ENCODE measurements around the gene ANKLE1.

Gene ANKLE1

DNA sequence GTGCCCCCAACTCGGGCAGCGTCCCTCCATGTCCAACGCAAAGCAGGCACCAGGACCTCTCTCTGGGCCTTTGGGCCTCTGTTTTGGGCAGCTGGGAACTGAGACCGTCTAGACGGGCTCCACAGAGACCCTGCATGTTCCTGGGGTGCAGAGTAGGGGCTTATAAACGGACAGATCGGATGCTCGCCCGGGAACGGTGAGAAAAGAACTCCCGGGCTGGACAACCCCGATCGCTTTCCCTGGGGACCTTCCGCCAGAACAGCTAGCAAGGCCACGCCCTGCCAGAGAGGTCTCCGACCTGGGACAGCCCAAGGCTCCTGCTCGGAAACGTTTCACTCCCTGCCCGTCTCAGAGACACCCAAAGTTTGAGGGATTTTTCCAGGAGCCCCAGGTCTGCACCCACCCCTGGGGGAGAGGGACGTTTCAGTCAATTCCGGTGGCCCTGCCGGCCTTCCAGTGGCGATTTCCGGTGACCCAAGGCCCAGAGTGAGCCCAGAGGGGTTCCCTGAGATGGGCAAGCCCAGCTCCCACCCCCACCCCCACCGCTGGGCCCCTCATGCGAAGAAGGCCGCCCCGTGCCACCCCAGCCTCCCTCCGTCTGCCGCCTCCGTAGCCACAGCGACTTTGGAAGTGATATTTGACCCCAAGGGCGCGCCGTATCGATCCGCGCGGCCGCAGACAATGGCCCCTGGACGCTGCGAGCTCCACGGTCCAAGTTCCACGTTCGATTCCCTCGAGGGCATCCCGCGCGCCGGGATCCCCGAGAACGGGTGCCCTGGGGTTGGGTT lies 37.7 kb upstream of the ANKLE1 start:
- Mint-ChIP-seq H3K9me3 (no peaks in the 10 kb centered on the region), H3K4me3 (peak overlapping the region; percentile 54), H3K36me3 (ENCODE audit: low read depth) (no peaks in the 10 kb centered on the region), H3K4me1 (ENCODE audit: low read depth) (peaks cover 8% of the 10 kb centered on the region), H3K27me3 (no peaks in the 10 kb centered on the region), H3K27ac (no peak overlapping the region)

DNA sequence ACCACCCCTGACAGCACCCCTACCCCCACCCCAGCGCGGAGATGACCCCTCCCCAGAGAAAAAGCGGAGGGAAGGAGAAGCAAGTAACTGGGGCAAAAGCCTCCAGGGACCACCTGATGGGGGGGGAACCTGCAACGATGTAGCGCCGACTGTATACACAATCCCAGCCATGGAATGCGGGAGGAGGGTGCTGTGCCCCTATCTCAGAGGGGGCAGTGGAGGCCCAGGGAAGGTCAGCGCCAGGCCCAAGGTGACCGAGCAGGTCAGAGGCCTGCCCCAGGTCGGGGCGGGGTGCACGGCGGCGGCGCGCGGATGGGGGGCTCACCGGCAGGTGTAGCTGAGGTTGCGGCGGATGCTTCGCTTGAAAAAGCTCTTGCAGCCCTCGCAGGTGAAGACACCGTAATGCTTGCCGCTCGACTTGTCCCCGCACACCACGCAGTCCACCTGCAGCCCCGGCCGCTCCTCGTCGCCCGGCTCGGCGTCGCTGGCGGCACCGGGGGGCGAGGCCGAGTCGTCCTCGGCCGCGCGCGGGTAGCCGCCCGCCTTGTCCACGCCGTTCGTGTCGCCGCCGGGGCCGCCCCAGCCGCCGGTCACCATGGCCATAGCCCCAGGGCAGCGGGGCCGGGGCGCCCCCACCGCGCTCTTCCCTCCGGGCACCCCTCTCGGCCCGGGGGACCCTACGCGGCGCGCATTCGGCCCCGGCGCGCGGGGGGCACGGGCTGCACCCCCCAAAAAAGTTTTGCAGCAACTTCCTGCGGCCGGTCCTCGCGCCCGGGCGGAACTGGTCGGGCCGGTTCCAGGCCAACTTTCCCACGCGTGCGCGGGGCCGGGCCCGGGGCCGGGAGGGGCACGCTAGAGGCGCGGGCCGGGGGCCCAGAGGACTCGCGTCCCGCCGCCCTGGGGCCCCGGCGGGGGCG lies 36.8 kb upstream of the ANKLE1 start:
- Mint-ChIP-seq H3K9me3 (no peaks in the 10 kb centered on the region), H3K27ac (no peak overlapping the region), H3K36me3 (ENCODE audit: low read depth) (no peaks in the 10 kb centered on the region), H3K27me3 (no peaks in the 10 kb centered on the region), H3K4me1 (ENCODE audit: low read depth) (peaks cover 8% of the 10 kb centered on the region), H3K4me3 (peak overlapping the region; percentile 54)

DNA sequence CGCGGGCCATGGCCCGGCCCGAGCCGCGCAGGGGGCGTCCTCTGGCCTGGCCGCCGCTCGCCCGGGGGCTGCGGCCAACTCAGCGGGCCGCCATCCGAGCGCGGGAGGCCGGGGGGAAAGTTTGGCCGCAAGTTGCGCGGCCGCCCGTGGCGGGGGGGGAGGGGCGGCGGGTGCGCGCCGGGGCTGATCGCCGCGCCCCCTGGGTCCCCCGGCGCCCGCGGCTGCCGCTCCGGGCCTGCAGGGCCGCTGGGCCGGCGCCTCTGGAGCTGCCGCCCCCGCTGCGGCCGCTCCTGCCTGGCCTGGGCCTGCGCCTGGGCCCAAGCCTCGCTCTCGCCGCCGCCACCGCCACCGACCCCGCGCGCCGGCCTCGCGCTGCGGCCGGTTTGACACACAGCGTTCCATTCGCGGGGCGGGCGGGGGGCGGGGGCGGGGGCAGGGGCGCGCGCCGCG lies 36.1 kb upstream of the ANKLE1 start, which contains the start of gene NR2F6:
TSS of gene NR2F6 (minus strand) at position 385 of the 450 bp plus-strand sequence. CDS start 699 bp downstream, outside the sequence.
- H3K36me3 Mint-ChIP-seq (ENCODE audit: low read depth) = no peaks in the 10 kb centered on the region
- no peaks in the 10 kb centered on the region for H3K9me3 Mint-ChIP-seq
- H3K27me3 Mint-ChIP-seq = no peaks in the 10 kb centered on the region
- H3K4me1 Mint-ChIP-seq (ENCODE audit: low read depth) = peaks cover 8% of the 10 kb centered on the region
- peak within 1 kb of the TSS; percentile 81 for H3K4me3 Mint-ChIP-seq
- H3K27ac Mint-ChIP-seq = peak within 1 kb of the TSS; percentile 75

DNA sequence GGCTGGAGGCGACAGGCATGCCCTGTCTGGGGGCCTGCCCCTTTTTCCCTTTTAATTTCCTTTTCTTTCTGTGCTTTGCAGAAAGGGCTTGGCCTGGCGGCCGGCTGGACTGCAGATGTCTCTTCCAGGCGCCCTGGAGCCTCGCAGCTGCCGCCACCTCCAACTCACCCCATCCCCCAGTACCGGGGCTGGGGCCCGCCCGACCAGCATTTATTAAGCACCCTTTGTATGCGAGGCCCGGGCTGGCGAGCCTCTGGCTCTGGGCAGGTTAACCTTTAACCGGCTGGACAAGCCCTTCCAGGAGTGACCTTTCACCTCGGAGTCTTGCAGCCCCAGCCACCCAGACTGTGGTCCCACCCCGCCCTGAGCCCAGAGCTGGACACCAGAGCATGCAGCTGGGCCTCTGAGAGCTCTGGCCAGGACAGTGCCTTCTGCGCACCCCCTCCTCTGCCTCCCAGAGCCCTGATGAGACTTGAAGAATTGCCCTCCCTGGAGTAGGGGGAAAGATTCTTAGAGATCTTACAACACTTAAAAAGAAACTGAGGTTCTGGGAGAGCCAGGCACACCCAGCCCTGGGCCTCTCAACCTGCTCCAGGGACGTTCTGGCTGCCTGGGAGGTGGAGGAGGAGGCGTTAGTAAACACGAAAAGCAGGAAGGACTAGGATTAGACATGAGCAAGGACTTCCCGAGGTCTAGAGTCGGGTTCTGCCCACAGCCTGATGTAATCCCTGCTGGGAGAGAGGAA lies 34.8 kb upstream of the ANKLE1 start:
- Mint-ChIP-seq H3K4me1 (ENCODE audit: low read depth) (peaks cover 8% of the 10 kb centered on the region), H3K27me3 (no peaks in the 10 kb centered on the region), H3K4me3 (peak overlapping the region; percentile 12), H3K27ac (no peak overlapping the region), H3K36me3 (ENCODE audit: low read depth) (no peaks in the 10 kb centered on the region), H3K9me3 (no peaks in the 10 kb centered on the region)

- Mint-ChIP-seq H3K4me1 (ENCODE audit: low read depth) (peaks cover 8% of the 10 kb centered on the region), H3K27ac (no peak overlapping the region), H3K4me3 (no peak overlapping the region), H3K9me3 (no peaks in the 10 kb centered on the region), H3K36me3 (ENCODE audit: low read depth) (no peaks in the 10 kb centered on the region), H3K27me3 (no peaks in the 10 kb centered on the region)
These were observed 33.5 kb upstream of the ANKLE1 start for GRCh38 chr19:17248011-17248776.

DNA sequence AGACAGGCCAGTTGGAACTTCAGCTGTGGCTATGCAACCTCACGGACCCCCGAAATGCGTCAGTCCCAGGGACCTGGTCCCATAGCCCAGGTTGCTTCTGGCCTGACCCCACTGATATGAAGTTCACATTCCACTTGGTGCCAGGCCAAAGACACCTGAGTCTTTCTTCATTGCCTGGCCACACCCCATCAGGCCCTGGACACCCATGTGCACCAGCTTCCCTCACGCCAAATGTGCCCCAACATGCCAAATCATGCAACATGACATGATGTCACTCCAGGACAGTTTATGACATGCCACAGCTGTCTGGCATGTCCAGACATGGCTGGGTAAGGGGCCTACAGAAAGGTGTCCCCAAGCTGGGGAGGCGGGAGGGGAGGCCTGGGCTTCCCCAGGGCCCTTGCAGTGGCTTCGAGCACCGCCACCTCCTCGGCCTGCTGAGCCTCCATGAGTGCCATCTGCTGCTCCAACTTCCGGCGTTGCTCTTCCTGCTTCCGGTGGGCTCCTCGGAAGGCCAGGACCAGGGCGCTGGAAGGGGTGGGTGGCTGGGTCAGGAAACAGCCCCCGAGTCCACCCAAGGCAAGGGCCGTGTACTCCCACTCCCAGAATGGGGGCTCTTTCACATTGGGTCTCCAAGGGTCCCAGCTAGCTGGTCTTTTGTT lies 31.7 kb upstream of the ANKLE1 start:
- Mint-ChIP-seq H3K27ac (no peak overlapping the region), H3K36me3 (ENCODE audit: low read depth) (no peaks in the 10 kb centered on the region), H3K27me3 (no peaks in the 10 kb centered on the region), H3K4me1 (ENCODE audit: low read depth) (peaks cover 8% of the 10 kb centered on the region), H3K9me3 (no peaks in the 10 kb centered on the region), H3K4me3 (no peak overlapping the region)

GRCh38 chr19:17254636-17255035 lies 27.1 kb upstream of the ANKLE1 start:
- Mint-ChIP-seq H3K4me1 (ENCODE audit: low read depth) (no peaks in the 10 kb centered on the region), H3K27ac (no peak overlapping the region), H3K4me3 (no peak overlapping the region), H3K27me3 (no peaks in the 10 kb centered on the region), H3K9me3 (no peaks in the 10 kb centered on the region), H3K36me3 (ENCODE audit: low read depth) (no peaks in the 10 kb centered on the region)

- no peaks in the 10 kb centered on the region for H3K27me3 Mint-ChIP-seq
- no peaks in the 10 kb centered on the region for H3K36me3 Mint-ChIP-seq (ENCODE audit: low read depth)
- H3K27ac Mint-ChIP-seq = no peak overlapping the region
- no peak overlapping the region for H3K4me3 Mint-ChIP-seq
- no peaks in the 10 kb centered on the region for H3K4me1 Mint-ChIP-seq (ENCODE audit: low read depth)
- no peaks in the 10 kb centered on the region for H3K9me3 Mint-ChIP-seq
These were observed 26.5 kb upstream of the ANKLE1 start for GRCh38 chr19:17255150-17255621.

DNA sequence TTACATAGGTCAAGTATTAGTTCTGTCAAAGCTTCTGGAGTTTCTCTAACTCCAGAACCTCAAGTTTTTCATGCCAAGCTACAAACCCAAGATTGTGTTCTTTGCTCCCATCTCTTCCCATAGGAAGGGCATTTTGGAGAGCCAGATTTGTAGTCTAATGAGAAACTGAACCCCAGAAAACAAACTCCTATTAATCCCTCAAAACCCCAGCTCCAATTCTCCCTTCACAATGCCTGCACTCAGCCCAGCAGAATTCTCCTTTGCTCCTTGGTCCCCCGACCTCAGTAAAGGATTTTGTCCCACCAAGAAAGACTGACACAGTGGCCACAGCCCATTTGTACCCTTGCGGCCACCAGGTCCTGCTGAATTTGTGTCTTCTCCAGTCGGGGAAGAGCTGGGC lies 25.6 kb upstream of the ANKLE1 start:
- H3K27ac Mint-ChIP-seq = no peak overlapping the region
- no peaks in the 10 kb centered on the region for H3K9me3 Mint-ChIP-seq
- no peaks in the 10 kb centered on the region for H3K36me3 Mint-ChIP-seq (ENCODE audit: low read depth)
- no peak overlapping the region for H3K4me3 Mint-ChIP-seq
- H3K4me1 Mint-ChIP-seq (ENCODE audit: low read depth) = peaks cover 5% of the 10 kb centered on the region
- H3K27me3 Mint-ChIP-seq = no peaks in the 10 kb centered on the region

DNA sequence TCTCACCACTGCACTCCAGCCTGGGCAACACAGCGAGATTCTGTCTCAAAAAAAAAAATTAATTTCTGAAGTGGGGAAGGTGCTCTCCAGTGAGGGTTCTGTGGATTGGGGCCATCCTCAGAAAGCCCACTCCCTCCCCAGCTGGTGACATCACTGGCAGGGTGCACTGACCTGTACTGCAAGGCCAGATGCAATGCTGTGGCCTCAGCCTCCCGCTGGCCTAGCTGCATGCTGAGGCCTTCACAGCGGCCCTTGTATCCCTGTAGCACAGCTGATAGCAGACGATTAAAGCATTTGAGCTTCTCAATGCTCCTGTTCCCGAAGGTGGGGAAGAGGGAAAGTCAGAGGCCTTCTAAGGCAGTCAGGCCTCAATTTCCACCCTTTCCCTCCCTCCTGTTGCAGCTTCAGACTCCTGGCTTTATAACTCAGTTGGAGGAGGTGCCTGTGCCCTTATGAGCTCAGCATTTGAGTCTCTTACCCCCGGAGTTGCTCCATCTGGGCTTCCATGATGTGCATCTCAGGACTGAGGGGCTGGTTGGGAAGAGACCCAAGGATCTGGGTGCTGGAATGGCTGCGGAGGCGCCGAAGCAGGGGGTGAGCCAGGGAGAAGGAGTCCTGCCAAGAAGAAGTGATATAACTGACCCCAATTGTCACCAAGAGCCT lies 22.5 kb upstream of the ANKLE1 start:
- H3K9me3 Mint-ChIP-seq = no peaks in the 10 kb centered on the region
- peaks cover 5% of the 10 kb centered on the region for H3K4me1 Mint-ChIP-seq (ENCODE audit: low read depth)
- no peak overlapping the region for H3K4me3 Mint-ChIP-seq
- no peaks in the 10 kb centered on the region for H3K36me3 Mint-ChIP-seq (ENCODE audit: low read depth)
- H3K27me3 Mint-ChIP-seq = no peaks in the 10 kb centered on the region
- no peak overlapping the region for H3K27ac Mint-ChIP-seq

DNA sequence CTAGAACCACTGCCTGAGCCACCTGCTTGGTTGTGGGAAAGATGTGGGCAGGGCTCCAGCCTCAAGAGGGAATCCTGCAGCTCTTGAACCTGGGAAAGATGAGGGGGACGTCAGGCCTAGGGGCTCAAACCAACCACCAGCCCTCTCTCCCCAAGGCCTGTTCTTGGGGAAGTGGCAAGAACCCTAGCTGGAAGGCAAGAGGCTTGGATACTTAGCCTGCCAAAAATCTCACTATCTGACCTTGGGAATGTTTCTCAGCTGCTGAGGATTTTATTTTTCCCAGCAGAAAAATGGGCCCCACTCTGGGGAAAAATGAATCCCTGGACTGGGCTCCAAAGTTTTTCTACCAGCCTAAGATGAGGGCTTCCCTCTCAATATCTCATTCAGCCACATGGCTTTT lies 21.8 kb upstream of the ANKLE1 start:
- Mint-ChIP-seq H3K36me3 (ENCODE audit: low read depth) (no peaks in the 10 kb centered on the region), H3K27ac (no peak overlapping the region), H3K4me1 (ENCODE audit: low read depth) (peaks cover 5% of the 10 kb centered on the region), H3K9me3 (no peaks in the 10 kb centered on the region), H3K4me3 (no peak overlapping the region), H3K27me3 (no peaks in the 10 kb centered on the region)

- Mint-ChIP-seq H3K4me1 (ENCODE audit: low read depth) (peaks cover 5% of the 10 kb centered on the region), H3K4me3 (no peak overlapping the region), H3K27me3 (no peaks in the 10 kb centered on the region), H3K36me3 (ENCODE audit: low read depth) (no peaks in the 10 kb centered on the region), H3K9me3 (no peaks in the 10 kb centered on the region), H3K27ac (no peak overlapping the region)
These were observed 20.8 kb upstream of the ANKLE1 start for GRCh38 chr19:17260842-17261325.

GRCh38 chr19:17262557-17262956 lies 19.1 kb upstream of the ANKLE1 start:
- no peaks in the 10 kb centered on the region for H3K27me3 Mint-ChIP-seq
- H3K4me3 Mint-ChIP-seq = no peak overlapping the region
- H3K4me1 Mint-ChIP-seq (ENCODE audit: low read depth) = peaks cover 13% of the 10 kb centered on the region
- no peaks in the 10 kb centered on the region for H3K9me3 Mint-ChIP-seq
- H3K36me3 Mint-ChIP-seq (ENCODE audit: low read depth) = no peaks in the 10 kb centered on the region
- H3K27ac Mint-ChIP-seq = no peak overlapping the region
